GM19025 (cell line): Measurements from ENCODE around the gene CENPE.
A peak's percentile ranks its signal among the peaks of the same experiment; 100 is the strongest.

Experiments
- ATAC-seq: cut with Tn5 transposase; IDR thresholded peaks from one replicate; pipeline ENCODE4 v1.9.1; 2021; ENCODE audit warnings: mild to moderate bottlenecking, low read depth, moderate library complexity; ENCODE audit not compliant: unreplicated experiment

CENPE gene

DNA sequence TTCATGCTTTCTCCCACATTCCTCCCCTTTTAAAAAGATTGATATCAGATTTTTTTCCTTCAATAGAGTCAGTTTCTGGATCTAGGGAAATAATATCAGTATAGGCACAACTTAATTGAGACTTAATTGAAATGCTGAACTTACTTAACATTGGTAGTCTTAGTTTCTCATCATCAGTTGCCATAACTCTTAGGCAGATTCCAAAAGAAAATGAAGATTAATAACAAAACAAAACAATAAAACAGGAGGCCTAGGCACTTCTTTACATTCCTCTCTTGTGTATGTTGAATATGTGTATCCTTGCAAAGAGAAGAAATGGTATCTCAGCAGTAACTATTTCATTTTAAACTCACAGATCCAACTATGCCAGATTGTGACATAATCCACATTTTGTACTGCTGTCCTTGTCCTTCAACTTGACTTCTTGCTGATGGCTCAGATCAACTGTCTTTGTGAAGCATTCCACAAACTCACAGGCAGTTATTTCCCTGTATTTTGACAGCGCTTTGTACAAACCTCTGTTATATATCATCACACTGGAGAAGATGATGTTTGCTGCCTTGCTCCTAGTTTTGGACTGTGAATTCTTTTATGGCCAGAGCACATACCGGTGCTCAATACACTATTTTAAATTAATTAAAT, 112.5 kb downstream of the CENPE start:
- ATAC-seq = no peak

DNA sequence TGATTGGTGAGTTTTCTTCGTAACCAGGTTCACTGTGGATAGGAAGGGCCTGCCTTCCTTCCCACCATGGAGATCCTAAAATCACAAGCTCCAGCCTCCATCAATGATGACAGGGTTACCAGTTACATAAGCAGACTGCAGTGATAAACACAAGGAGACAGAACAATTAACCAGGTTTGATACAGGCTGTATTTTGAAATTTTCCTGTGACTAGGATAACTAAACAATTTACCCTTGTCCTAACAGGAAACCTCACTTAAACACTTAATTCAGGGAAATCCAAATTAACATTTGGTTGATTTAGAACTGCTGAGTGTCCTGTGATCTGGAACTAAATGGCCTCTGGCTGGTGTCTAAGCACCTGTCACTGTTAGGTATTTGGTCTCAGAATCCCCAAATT, 118.5 kb downstream of the CENPE start:
- no peak for ATAC-seq

DNA sequence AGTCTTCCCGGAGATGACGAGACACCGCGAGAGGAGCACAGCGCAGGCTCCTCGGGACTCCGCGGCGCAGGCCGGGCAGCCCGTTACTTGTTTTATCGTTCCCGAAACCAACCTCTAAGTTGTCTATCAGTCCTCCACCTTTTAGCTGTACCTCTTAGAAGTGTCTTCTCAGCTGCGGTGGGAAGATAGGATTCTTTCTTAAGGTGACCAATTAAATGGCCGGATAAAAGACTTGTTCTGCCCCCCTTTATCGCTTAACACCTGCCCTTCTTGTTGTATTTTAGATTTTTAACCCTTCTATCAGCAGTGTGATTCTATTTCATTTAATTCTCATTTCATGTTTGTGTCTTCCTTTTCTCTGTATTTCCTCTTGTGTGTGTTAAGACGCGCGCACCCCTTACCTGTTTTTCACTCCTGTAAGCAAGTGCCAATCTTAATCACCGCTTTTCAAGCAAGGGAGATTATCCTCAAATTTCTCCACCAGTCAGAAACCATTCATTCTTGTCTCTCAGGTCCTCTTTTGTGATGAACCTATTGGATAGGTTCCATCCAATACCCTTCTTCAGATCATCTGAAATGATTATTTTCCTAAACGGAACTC, 121.3 kb downstream of the CENPE start, which contains the start of gene SLC9B2:
TSS of gene SLC9B2 (minus strand) at position 15 of the 601 bp plus-strand sequence. CDS start 9,211 bp downstream, outside the sequence.
- ATAC-seq = peak; percentile 44

DNA sequence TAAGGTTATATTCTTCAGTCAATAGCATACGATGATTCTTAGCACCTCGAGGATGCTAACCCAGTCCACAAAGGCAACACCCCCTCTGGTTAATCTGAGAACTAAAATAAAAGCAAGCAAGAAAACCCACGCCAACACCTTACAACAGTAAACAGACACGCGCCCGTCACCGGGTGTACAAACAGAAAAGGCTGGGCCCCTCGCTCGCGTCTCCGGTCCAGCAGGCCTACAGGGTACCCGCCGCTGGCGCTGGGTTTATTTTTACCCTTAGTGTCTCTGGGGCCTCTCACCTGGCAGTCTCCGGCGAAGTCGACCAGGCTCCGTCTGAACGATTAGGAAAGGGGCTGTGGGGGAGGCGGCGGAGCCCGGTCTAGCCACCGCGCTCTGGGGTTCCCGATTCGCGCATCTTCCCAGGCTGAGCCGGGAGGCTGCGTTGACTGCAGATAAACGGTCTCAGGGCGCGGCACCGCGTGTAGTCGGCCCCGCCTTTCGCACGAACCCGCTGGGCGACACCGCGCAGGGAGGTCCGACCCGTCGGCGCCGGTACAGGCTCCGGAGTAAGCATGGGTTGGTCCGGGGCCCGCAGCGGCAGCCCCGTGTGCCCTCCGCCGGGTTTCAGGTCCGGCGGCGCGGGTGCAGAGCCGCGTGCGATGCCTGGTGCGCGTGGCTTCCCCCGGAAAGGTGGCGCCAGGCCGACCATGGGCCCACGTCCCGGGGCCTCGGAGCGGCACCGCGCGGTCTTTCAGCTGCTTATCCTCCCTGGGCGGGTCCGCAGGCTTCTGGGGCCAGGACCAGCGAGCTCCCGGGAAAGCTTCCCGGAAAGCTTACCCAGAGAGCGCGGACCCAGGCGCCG, 122.0 kb downstream of the CENPE start:
- peak; percentile 61 for ATAC-seq

DNA sequence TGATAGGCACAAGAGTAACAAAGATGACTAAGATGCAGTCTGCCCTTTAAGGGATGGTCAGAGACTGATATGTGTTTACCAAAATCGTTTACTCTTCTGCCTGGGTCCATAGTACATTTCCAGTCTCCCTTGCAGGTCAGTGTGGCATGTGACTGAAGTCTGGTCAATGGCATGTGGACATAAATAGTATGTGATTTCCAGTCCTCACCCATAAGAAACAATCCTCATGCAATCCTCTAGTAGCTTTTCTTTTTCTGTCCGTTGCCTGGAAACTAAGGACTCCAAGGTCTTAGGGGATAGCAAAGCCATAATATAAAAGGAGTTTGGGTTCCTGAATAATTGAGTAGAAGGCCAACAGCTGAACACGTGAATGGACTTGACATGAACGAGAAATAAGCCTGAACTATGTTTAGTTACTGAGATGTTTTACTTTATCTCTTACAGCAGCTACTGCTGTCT, 122.7 kb downstream of the CENPE start:
- no peak for ATAC-seq

DNA sequence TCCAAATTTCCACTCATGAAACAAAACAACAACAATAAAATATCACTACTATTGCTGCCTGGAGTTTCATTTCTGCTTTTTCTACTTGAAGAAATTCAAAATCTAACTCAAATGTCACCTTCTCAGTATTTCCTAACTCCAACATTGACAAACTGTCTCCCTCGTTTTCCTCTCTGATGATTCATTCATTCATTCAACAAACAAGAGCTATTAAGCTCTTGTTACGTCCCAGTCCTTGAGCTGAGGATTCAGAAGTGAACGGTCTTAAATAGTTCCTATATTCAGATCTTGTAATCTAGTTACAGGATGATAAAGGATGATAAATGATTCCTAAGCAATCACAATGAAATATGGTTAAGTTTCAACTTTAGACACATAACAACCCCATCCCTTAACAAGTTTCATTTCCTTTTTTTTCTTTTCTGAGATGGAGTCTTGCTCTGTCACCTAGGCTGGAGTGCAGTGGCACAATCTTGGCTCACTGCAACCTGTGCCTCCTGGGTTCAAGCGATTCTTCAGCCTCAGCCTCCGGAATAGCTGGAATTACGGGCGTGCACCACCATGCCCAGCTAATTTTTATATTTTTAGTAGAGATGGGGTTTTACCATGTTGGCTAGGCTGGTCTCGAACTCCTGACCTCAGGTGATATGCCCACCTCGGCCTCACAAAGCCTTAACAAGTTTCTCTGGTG, 123.3 kb downstream of the CENPE start:
- ATAC-seq = no peak

DNA sequence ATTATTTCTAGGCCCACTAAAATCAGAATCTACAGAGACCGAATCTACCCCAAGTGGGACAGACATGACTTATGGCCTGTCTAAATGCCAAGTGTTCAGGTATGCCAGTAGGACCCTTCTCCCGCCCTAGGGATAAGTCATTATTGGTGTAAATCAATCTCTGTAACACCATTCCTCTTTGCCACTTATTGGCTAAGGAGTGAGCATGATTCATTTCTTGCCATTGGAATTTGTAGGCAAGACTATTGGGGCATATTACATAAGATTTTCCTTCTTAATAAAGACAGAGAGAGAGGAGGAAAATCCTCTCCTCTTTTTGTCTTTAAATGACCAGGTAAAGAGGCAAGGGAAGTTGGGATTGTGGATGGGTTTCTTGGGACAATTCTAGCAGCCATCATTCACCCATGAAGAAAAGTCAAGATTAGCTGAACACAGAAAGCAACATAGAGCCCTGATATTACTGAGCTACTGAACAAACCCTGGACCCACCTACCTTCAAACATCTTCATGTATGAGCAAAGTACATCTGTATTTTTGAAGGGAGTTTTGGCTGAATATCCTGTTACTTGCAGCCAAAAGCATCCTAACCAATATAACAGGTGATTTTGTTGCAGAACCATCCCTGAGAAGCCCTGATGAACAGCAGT, 124.2 kb downstream of the CENPE start:
- no peak for ATAC-seq

DNA sequence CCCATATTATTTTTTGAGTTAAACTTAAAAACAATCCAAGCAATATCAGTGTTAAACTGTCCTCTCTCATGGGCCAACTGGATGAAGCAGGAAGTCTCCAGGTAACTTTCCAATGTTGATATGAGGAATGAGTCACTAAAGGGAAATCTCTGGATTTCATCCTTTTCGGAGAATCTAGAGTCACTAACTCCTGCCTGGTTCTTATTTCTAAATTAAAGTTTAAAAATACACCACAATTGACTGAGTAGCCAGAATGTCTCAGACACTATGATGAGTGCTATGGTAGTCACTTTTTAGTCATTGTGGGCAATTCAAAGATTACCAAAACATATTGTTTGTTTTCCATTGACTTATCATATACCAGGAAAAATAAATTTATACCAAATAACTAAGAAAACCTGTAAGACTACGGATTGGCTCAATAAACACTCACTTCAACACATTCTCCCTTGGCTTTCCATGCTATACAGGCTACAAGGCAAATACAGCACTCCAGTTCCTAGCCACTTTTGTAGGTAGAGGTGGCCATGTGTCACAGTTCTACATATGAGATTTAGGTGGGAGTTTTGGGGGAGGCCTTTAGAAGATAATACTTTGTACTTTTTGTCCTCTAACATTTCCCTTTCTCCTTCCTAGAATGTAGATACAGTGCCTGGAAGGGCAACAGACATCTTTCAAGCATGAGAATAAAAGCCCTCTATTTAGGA, 130.1 kb downstream of the CENPE start:
- no peak for ATAC-seq

DNA sequence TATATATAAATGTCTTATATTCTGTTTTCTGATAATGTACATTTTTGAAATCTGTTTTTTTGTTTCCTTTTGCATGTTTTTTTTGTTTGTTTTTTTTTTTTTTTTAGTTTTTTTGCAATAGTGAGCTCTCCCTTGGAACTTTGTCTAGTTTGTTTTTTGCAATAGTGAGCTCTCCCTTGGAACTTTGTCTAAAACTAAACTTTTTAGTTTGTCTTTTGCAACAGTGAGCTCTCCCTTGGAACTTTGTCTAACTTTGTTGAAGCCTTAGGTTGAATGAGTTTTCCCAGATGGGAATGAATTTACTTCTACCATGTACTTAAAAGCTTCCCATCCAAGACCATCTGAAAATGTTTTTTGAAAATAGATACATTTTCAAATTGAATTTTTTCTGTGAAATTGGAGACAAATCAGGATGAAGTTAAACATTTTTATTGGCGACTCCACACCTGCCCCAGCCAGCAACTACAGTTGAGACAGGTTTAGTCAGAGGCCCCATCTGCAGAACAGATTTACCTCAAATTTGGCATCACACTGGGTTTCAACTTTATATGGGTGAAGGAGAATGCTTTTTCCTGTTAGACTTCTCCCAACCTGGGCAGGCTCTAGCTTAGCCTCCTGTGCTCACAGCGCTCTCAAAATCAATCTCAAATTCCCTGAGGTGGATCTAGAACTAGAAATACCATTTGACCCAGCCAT, 137.5 kb downstream of the CENPE start:
- no peak for ATAC-seq
